ENCODE data around the gene IL34.

IL34 gene

GRCh38 chr16:70634861-70635260 is 11.5 kb upstream of the IL34 start:
- H4K20me1 ChIP-seq (ENCODE audit: low read depth, low read length) = no peaks in the 10 kb centered on the region
- H3K4me3 ChIP-seq (ENCODE audit: insufficient read depth, low read length, poor library complexity, severe bottlenecking) = no peak overlapping the region
- no peaks in the 10 kb centered on the region for H3K79me2 ChIP-seq (ENCODE audit: insufficient read depth, low read length)
- H3K9me3 ChIP-seq (ENCODE audit: insufficient read depth, low read length) = 0 out of 2 replicates have a peak, but pooled peaks cover 3% of the 10 kb centered on the region
- no peaks in the 10 kb centered on the region for H3K27me3 ChIP-seq (ENCODE audit: low read length)
- no peaks in the 10 kb centered on the region for H3K9me2 ChIP-seq (replicated peaks; ENCODE audit: insufficient read depth, low read length)
- no peak overlapping the region for H3K27ac ChIP-seq (ENCODE audit: low read depth, low read length)
- no peak overlapping the region for H2AFZ ChIP-seq (ENCODE audit: low read depth, low read length, severe bottlenecking)
- no peak overlapping the region for H3K9ac ChIP-seq (ENCODE audit: low read length)
- TF ChIP-seq, protein P1, sequence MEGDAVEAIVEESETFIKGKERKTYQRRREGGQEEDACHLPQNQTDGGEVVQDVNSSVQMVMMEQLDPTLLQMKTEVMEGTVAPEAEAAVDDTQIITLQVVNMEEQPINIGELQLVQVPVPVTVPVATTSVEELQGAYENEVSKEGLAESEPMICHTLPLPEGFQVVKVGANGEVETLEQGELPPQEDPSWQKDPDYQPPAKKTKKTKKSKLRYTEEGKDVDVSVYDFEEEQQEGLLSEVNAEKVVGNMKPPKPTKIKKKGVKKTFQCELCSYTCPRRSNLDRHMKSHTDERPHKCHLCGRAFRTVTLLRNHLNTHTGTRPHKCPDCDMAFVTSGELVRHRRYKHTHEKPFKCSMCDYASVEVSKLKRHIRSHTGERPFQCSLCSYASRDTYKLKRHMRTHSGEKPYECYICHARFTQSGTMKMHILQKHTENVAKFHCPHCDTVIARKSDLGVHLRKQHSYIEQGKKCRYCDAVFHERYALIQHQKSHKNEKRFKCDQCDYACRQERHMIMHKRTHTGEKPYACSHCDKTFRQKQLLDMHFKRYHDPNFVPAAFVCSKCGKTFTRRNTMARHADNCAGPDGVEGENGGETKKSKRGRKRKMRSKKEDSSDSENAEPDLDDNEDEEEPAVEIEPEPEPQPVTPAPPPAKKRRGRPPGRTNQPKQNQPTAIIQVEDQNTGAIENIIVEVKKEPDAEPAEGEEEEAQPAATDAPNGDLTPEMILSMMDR (IDR thresholded peaks at IDR 0.05; ENCODE audit: insufficient read depth, low read length, poor library complexity, severe bottlenecking) = no peak
- TF ChIP-seq EZH2phosphoT487 (conservative IDR thresholded peaks at IDR 0.05; ENCODE audit: low read length) = no peak
- H3K4me2 ChIP-seq (ENCODE audit: low read depth, low read length, poor library complexity, severe bottlenecking) = no peak overlapping the region
- no peaks in the 10 kb centered on the region for H3F3A ChIP-seq (ENCODE audit: insufficient read depth)
- H3K36me3 ChIP-seq (ENCODE audit: low read length) = no peaks in the 10 kb centered on the region

- H3K9me3 ChIP-seq (ENCODE audit: insufficient read depth, low read length) = 0 out of 2 replicates have a peak, but pooled peaks cover 3% of the 10 kb centered on the region
- H3K36me3 ChIP-seq (ENCODE audit: low read length) = no peaks in the 10 kb centered on the region
- no peaks in the 10 kb centered on the region for H3K27me3 ChIP-seq (ENCODE audit: low read length)
- no peaks in the 10 kb centered on the region for H3K79me2 ChIP-seq (ENCODE audit: insufficient read depth, low read length)
- TF ChIP-seq, protein P1 (IDR thresholded peaks at IDR 0.05; ENCODE audit: insufficient read depth, low read length, poor library complexity, severe bottlenecking) = no peak
- no peak for TF ChIP-seq EZH2phosphoT487 (conservative IDR thresholded peaks at IDR 0.05; ENCODE audit: low read length)
- no peaks in the 10 kb centered on the region for H3K9me2 ChIP-seq (replicated peaks; ENCODE audit: insufficient read depth, low read length)
- H3F3A ChIP-seq (ENCODE audit: insufficient read depth) = no peaks in the 10 kb centered on the region
- H2AFZ ChIP-seq (ENCODE audit: low read depth, low read length, severe bottlenecking) = no peak overlapping the region
- no peak overlapping the region for H3K9ac ChIP-seq (ENCODE audit: low read length)
- no peak overlapping the region for H3K4me2 ChIP-seq (ENCODE audit: low read depth, low read length, poor library complexity, severe bottlenecking)
- H4K20me1 ChIP-seq (ENCODE audit: low read depth, low read length) = no peaks in the 10 kb centered on the region
- H3K27ac ChIP-seq (ENCODE audit: low read depth, low read length) = no peak overlapping the region
- H3K4me3 ChIP-seq (ENCODE audit: insufficient read depth, low read length, poor library complexity, severe bottlenecking) = no peak overlapping the region
Measured at GRCh38 chr16:70635336-70636016, 10.9 kb upstream of the IL34 start.

- H3K79me2 ChIP-seq (ENCODE audit: insufficient read depth, low read length) = no peaks in the 10 kb centered on the region
- TF ChIP-seq, protein P1 (IDR thresholded peaks at IDR 0.05; ENCODE audit: insufficient read depth, low read length, poor library complexity, severe bottlenecking) = no peak
- H3K27me3 ChIP-seq (ENCODE audit: low read length) = no peaks in the 10 kb centered on the region
- H3K4me2 ChIP-seq (ENCODE audit: low read depth, low read length, poor library complexity, severe bottlenecking) = no peak overlapping the region
- no peaks in the 10 kb centered on the region for H3K36me3 ChIP-seq (ENCODE audit: low read length)
- H3K4me3 ChIP-seq (ENCODE audit: insufficient read depth, low read length, poor library complexity, severe bottlenecking) = no peak overlapping the region
- H3K9ac ChIP-seq (ENCODE audit: low read length) = no peak overlapping the region
- no peaks in the 10 kb centered on the region for H3K9me3 ChIP-seq (ENCODE audit: insufficient read depth, low read length)
- H3K9me2 ChIP-seq (replicated peaks; ENCODE audit: insufficient read depth, low read length) = no peaks in the 10 kb centered on the region
- H3F3A ChIP-seq (ENCODE audit: insufficient read depth) = no peaks in the 10 kb centered on the region
- no peak overlapping the region for H2AFZ ChIP-seq (ENCODE audit: low read depth, low read length, severe bottlenecking)
- H3K27ac ChIP-seq (ENCODE audit: low read depth, low read length) = no peak overlapping the region
- no peaks in the 10 kb centered on the region for H4K20me1 ChIP-seq (ENCODE audit: low read depth, low read length)
Measured at GRCh38 chr16:70638814-70639792, 7.3 kb upstream of the IL34 start.

Data from SU-DHL-6 (cell line).